GM18907 (cell line): Measurements from ENCODE around the gene EVI2A.

Experiments
- ATAC-seq: cut with Tn5 transposase; IDR thresholded peaks from one replicate; pipeline ENCODE4 v1.9.1; 2021; ENCODE audit warnings: mild to moderate bottlenecking, moderate library complexity; ENCODE audit not compliant: unreplicated experiment

Gene EVI2A

DNA sequence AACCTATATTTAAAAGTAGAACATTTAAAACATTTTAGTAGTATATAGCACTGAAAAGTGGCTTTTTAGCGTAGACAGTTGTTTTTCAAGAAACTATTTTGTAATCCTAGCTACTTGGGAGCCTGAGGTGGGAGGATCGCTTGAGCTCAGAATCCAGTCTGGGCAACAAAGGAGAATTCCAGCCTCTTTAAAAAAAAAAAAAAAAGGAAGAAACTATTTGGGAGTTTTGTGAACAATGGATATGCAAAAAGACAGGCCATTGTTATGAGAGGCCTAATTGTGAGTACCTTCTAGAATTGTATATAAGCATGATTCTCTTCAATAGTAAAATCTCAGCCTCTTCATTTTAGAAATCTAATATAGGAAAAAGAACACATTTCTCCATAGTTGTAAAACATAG is 42.0 kb downstream of the EVI2A start:
- ATAC-seq: no peak

DNA sequence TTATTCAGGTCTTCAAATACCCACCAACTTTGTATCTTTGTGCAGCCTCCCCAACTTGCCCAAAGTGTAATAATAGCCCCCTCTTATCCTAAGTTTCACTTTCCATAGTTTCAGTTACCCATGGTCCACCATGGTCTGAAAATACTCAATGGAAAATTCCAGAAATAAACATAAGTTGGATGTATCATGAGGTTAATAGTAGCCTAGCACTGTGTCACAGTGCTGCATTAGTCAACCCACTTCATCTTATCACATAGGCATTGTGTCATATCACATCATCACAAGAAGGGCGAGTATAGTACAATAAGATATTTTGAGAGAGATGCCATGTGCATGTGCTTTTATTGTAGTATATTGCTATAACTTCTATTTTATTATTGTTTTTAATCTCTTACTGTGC is 46.3 kb downstream of the EVI2A start:
- no peak for ATAC-seq

DNA sequence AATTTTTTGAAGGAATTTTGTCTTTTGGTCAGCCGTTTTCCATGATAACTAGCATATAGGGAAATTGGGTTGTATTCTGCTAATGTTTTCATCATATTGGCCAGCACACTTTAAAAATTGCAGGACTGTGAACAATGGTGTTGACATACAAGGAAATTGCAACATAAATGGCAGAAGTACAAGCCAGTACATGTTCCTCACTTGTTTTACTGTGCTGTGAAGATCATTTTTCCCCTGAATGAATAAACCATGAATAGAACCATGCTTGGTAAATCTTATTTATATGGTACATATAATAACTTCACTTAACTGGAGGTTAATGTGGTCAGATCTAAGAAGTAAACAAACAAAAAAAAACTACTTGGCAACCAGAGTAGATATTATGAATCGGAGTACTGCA is 47.2 kb downstream of the EVI2A start:
- no peak for ATAC-seq

DNA sequence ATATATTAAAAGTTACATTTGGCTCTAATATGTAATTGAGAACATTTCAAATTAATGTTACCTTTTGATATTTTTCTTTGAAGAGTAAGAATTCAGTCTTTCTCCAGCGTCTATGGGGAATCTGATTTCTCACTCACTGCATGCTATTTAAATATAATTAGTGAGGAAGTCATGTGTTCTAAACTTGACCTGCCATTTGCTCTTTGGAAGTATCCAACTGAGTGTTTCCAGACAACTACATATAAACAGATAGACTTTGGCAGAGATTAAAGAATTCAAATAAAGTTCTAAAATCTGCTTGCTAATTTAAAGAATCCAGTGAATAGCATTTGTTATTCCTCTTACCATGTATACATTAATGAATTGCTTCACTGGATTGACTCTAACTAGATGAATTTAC is 47.9 kb downstream of the EVI2A start:
- no peak for ATAC-seq

DNA sequence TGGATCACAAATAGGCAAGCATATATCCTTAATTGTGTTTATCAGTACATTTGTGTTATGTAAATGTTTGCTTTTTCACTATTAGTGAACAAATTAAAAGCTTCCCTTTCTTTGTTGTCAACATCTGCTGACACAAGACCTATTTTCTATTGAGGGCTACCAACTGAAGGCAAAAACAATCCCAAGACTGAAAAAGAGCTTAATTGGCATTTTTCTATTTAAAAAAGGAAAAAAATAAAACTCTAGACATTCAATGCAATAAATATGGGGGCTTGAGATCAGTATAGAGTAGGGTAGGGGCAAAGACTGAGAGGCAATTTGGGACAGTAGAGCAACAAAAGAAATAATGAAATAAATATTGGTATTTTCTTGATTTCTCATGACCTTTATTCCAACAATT is 48.6 kb downstream of the EVI2A start:
- ATAC-seq: no peak

DNA sequence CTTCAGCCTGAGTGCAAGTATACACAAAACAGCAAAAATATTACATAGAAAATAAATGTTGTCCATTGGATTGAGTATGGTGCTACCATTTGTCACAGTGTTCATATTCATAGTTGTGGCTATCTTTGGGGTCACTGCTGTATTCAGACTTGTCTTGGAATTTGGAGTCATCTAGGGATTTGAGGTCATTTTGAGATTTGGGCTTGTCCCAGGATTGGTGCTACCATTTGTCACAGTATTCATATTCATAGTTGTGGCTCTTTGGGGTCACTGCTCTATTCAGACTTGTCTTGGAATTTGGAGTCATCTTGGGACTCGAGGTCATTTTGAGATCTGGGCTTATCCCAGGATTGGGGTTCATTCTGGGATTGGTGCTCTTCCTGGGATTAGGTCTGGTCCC is 49.2 kb downstream of the EVI2A start:
- no peak for ATAC-seq

DNA sequence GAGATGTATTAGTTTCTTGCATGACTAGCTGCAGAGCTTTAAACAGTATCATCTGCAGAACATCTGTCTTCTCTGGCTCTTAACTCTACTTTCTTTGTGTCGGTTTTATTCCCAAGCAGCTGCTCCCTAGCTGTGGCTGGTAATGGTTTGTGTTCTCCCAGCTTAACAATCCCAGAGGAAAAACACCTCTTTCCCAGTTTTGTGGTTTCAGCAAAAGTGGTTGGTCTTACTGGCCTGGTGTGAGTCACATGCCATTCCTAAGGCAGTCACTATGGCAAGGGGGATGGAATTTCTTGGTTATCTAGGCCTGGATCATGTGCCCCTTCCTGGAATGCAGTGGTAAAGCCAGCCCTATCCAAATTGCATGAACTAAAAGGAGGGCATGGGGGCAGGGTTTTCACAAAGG is 51.8 kb downstream of the EVI2A start:
- no peak for ATAC-seq

DNA sequence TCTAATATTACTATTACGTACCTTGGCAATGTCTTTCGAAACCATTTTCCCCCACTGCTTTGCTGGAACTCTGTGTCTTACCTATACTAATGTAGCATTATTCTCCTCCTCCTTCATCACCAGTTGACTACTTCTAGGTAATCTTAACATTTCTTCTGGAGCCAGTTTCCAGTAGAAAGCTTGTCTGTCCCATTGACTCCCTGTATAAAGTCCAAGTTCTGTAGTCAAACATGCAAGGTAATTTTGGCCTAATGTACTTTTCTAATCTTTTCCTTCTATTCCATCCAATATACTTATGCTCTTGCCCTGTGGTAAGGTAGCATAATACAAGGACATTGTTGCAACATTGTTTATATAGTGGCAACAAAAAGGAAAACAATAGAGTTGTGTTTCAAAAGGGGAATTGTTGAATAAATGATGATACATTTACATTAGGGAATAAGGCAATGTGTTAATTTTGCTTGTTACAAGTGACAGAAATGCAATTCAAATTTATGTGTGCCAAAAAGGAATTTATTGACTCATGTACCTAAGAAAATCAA is 52.3 kb downstream of the EVI2A start:
- no peak for ATAC-seq
